Measurements from ENCODE around the gene IGFN1. TPM values are rescaled to one million over a fixed set of nuclear protein-coding genes. Genes with fewer than 3 reads are reported as not detected.

Gene IGFN1
- total RNA-seq, 1 donor from 2014 or later = 0.38 TPM

- Mint-ChIP-seq H3K4me1 (ENCODE audit: low read depth) (no peaks in the 10 kb centered on the region), H3K9me3 (ENCODE audit: low read depth) (no peaks in the 10 kb centered on the region), H3K27me3 (peaks cover 56% of the 10 kb centered on the region), H3K36me3 (ENCODE audit: insufficient read depth) (no peaks in the 10 kb centered on the region), H3K27ac (no peak overlapping the region), H3K4me3 (ENCODE audit: low read depth) (no peak overlapping the region)
- no peak for TF ChIP-seq CTCF (IDR thresholded peaks at IDR 0.05; ENCODE audit: unreplicated experiment)
- DNase-seq (ENCODE audit: low spot score, unreplicated experiment) = no peak
Measured at GRCh38 chr1:201267481-201268229, 77.0 kb downstream of the IGFN1 start.

GRCh38 chr1:201268604-201269151 is 78.1 kb downstream of the IGFN1 start:
- TF ChIP-seq CTCF (IDR thresholded peaks at IDR 0.05; ENCODE audit: unreplicated experiment) = no peak
- no peaks in the 10 kb centered on the region for H3K36me3 Mint-ChIP-seq (ENCODE audit: insufficient read depth)
- H3K4me3 Mint-ChIP-seq (ENCODE audit: low read depth) = no peak overlapping the region
- H3K9me3 Mint-ChIP-seq (ENCODE audit: low read depth) = no peaks in the 10 kb centered on the region
- H3K4me1 Mint-ChIP-seq (ENCODE audit: low read depth) = no peaks in the 10 kb centered on the region
- DNase-seq (ENCODE audit: low spot score, unreplicated experiment) = no peak
- H3K27me3 Mint-ChIP-seq = peaks cover 57% of the 10 kb centered on the region
- no peak overlapping the region for H3K27ac Mint-ChIP-seq

- Mint-ChIP-seq H3K4me3 (ENCODE audit: low read depth) (no peak overlapping the region), H3K27me3 (peaks cover 57% of the 10 kb centered on the region), H3K4me1 (ENCODE audit: low read depth) (no peaks in the 10 kb centered on the region), H3K36me3 (ENCODE audit: insufficient read depth) (no peaks in the 10 kb centered on the region), H3K9me3 (ENCODE audit: low read depth) (no peaks in the 10 kb centered on the region), H3K27ac (no peak overlapping the region)
- no peak for DNase-seq (ENCODE audit: low spot score, unreplicated experiment)
- no peak for TF ChIP-seq CTCF (IDR thresholded peaks at IDR 0.05; ENCODE audit: unreplicated experiment)
Measured at GRCh38 chr1:201269281-201269680, 78.7 kb downstream of the IGFN1 start.

- Mint-ChIP-seq H3K9me3 (ENCODE audit: low read depth) (no peaks in the 10 kb centered on the region), H3K36me3 (ENCODE audit: insufficient read depth) (no peaks in the 10 kb centered on the region), H3K27ac (no peak overlapping the region), H3K4me3 (ENCODE audit: low read depth) (no peak overlapping the region), H3K27me3 (peaks cover 56% of the 10 kb centered on the region), H3K4me1 (ENCODE audit: low read depth) (no peaks in the 10 kb centered on the region)
- DNase-seq (ENCODE audit: low spot score, unreplicated experiment) = no peak
- no peak for TF ChIP-seq CTCF (IDR thresholded peaks at IDR 0.05; ENCODE audit: unreplicated experiment)
Measured at GRCh38 chr1:201269900-201270410, 79.3 kb downstream of the IGFN1 start.

- peaks cover 56% of the 10 kb centered on the region for H3K27me3 Mint-ChIP-seq
- no peaks in the 10 kb centered on the region for H3K36me3 Mint-ChIP-seq (ENCODE audit: insufficient read depth)
- H3K9me3 Mint-ChIP-seq (ENCODE audit: low read depth) = no peaks in the 10 kb centered on the region
- no peak for DNase-seq (ENCODE audit: low spot score, unreplicated experiment)
- no peaks in the 10 kb centered on the region for H3K4me1 Mint-ChIP-seq (ENCODE audit: low read depth)
- H3K27ac Mint-ChIP-seq = no peak overlapping the region
- no peak overlapping the region for H3K4me3 Mint-ChIP-seq (ENCODE audit: low read depth)
- no peak for TF ChIP-seq CTCF (IDR thresholded peaks at IDR 0.05; ENCODE audit: unreplicated experiment)
Measured at GRCh38 chr1:201270616-201271390, 80.2 kb downstream of the IGFN1 start.

Measured in progenitor cell of endocrine pancreas (in vitro differentiated cells).